Body of pancreas (tissue), 4 donors: ENCODE results near the gene PREX1. TPM values are rescaled to one million over a fixed set of nuclear protein-coding genes. Genes with fewer than 3 reads are reported as not detected.
"Not testable (repeated sequence)": the region's sequence is repeated elsewhere in the genome, so short reads cannot be mapped to it uniquely, and the experiment has no call there.

Experiments
- ATAC-seq: fragments of 150-250 bp; one replicate; pipeline ENCODE4 v1.9.1; 2016
- DNase-seq, 4 donors: peaks; one replicate each; pipeline ENCODE4 v3.0.0-alpha.2; 2019
- H3K27ac ChIP-seq, 4 donors: fragments of 200-600 bp; sonication (generic); 1 replicate in 3 of 4; 2 replicates in 1 of 4; pipeline versions ENCODE4 v1.5.1 to v1.6.1; 2016 to 2019; ENCODE audit warnings: mild to moderate bottlenecking in 1 of 4, mixed read lengths in 1 of 4, moderate library complexity in 1 of 4
- H3K27me3 ChIP-seq, 2 donors: fragments of 200-600 bp; sonication (generic); one replicate each; pipeline ENCODE4 v1.6.0; 2016; ENCODE audit warnings: mild to moderate bottlenecking in 1 of 2
- H3K36me3 ChIP-seq, 2 donors: fragments of 200-600 bp; sonication (generic); replicated peaks in 1 of 2; 2 replicates each; pipeline ENCODE4 v1.5.1; 2016; ENCODE audit warnings: low read depth in 2 of 2; ENCODE audit not compliant: insufficient read depth in 1 of 2
- H3K4me1 ChIP-seq: fragments of 200-600 bp; sonication (generic); one replicate; pipeline ENCODE4 v1.6.0; 2016
- H3K4me3 ChIP-seq, 2 donors: fragments of 200-600 bp; sonication (generic); 1 replicate in 1 of 2; 2 replicates in 1 of 2; pipeline ENCODE4 v1.5.1; 2016 to 2019
- H3K9me3 ChIP-seq, 3 donors: fragments of 200-600 bp; sonication (generic); 1 replicate in 2 of 3; 2 replicates in 1 of 3; pipeline ENCODE4 v1.5.1; 2016
- POLR2A ChIP-seq, 3 donors: fragments of 450-650 bp; IDR thresholded peaks; one replicate each; pipeline ENCODE4 v1.6.1; 2016; ENCODE audit warnings: antibody characterized with exemption in 3 of 3, mild to moderate bottlenecking in 2 of 3
- WGBS, 2 donors: methylation state at CpG; one replicate each; pipeline ENCODE4 v1.1.5; 2017; 5-methylcytosine and 5-hydroxymethylcytosine counted together
- intact Hi-C: fragments of 100-400 bp; cut with DNase I; formaldehyde crosslinking; loops from one replicate; pipeline ENCODE4 v1.15.1; 2023
- total RNA-seq, 2 donors: library from RNA; depleted of rRNA; stranded (reverse); fragments of >200 nt; gene quantifications; one replicate each; pipeline ENCODE4 v1.1.0, GENCODE V29; 2016
- TF ChIP-seq, protein P1 (sequence below), 7 experiments: fragments of 450-650 bp in 4 of 7; fragments of 200-600 bp in 3 of 7; sonication (generic) in 3 of 7; IDR thresholded peaks; one replicate each; pipeline ENCODE4 v1.5.1; 2016 to 2019; ENCODE audit warnings: antibody characterized with exemption in 7 of 7

The PREX1 gene
- total RNA-seq, 2 donors from 2014 or later = 9.1 to 14.5 TPM

DNA sequence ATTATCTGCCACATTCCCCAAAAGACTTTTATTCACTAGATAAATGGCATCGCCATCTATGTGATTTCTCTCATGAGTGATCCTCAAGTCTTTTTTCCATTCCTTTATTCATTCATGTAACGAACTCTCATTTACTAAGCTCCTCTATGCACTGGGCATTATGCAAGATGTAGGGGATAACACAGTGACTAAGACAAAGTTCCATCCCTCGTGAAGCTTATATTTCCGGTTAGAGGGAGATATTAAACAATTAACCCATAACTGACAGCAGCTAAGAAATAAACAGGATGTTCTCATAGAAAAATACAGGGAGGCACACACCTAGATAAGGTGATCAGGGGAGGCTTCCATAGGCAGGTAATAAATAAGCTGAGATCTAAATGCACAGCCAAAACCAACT is 17.2 kb upstream of the PREX1 start:
- no peaks in the 10 kb centered on the region for H3K4me1 ChIP-seq
- no peaks in the 10 kb centered on the region for H3K36me3 ChIP-seq
- H3K4me3 ChIP-seq = no peak overlapping the region
- intact Hi-C loops = no loop called here
- no peak for TF ChIP-seq POLR2A (IDR thresholded peaks at IDR 0.05)
- TF ChIP-seq, protein P1, sequence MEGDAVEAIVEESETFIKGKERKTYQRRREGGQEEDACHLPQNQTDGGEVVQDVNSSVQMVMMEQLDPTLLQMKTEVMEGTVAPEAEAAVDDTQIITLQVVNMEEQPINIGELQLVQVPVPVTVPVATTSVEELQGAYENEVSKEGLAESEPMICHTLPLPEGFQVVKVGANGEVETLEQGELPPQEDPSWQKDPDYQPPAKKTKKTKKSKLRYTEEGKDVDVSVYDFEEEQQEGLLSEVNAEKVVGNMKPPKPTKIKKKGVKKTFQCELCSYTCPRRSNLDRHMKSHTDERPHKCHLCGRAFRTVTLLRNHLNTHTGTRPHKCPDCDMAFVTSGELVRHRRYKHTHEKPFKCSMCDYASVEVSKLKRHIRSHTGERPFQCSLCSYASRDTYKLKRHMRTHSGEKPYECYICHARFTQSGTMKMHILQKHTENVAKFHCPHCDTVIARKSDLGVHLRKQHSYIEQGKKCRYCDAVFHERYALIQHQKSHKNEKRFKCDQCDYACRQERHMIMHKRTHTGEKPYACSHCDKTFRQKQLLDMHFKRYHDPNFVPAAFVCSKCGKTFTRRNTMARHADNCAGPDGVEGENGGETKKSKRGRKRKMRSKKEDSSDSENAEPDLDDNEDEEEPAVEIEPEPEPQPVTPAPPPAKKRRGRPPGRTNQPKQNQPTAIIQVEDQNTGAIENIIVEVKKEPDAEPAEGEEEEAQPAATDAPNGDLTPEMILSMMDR (IDR thresholded peaks at IDR 0.05) = no peak
- ATAC-seq (no peak), DNase-seq (no peak)
- 48 to 55% methylated on average over 4 of the region's 4 CpGs for WGBS, 2 donors
- H3K27ac ChIP-seq = no peak overlapping the region
- H3K27me3 ChIP-seq = no peaks in the 10 kb centered on the region
- H3K9me3 ChIP-seq = no peaks in the 10 kb centered on the region

DNA sequence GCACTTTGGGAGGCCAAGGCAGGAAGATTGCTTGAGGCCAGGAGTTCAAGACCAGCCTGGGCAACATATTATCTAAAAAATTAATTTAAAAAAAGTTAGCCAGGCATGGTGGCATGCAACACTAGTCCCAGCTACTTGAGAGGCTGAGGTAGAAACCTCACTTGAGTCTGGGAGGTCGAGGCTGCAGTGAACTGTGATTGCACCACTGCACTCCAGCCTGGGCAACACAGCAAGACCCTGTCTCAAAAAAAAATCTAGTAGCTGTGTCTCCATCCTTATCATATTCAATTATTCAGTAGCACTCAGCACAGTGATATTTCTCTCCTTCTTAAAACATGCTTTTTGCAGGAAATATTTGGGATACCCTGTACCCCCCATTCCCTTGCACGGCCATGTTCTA is 16.1 kb upstream of the PREX1 start:
- H3K9me3 ChIP-seq = not testable (repeated sequence)

DNA sequence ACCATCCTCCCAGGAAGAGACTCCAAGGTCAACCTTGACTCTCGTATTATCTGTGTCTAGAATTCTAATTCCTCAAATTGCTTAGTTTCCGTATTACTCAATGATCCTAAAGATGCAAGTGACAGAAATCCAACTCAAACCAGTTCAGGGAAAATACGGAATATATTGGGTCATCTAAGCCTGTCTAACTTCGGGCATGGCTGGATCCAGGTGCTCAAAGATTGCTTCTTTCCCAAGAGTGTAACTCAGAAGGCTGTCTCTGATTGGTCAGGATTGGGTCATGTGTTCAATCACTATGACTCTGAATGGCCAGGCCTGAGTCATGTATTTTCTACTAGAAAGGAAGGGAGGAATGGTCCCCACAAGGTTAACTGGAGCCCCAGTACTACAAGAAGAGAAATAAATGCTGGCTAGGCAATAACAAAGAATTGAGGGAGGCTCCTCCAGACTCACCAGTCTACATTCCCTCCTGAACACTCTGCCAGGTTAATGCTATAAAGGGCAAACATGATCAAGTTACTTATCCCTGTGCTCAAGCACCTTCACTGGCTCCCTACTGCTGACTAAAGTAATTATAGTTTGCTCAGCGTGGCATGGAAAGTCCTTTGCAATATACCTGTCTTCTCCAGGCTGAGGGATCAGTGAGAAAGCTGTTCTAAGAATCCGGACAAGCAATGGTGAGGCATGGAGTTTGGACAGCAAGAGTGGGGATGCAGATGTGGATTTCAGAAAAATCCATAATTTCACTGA is 15.4 kb upstream of the PREX1 start:
- Histone ChIP-seq H3K4me3 (no peak overlapping the region), H3K27me3 (no peaks in the 10 kb centered on the region), H3K27ac (no peak overlapping the region), H3K36me3 (no peaks in the 10 kb centered on the region), H3K4me1 (no peaks in the 10 kb centered on the region), H3K9me3 (no peaks in the 10 kb centered on the region)
- intact Hi-C loops = no loop called here
- 58 to 60% methylated on average over 6 of the region's 6 CpGs for WGBS, 2 donors
- DNase-seq (no peak), ATAC-seq (no peak)
- TF ChIP-seq, protein P1 (IDR thresholded peaks at IDR 0.05) = no peak
- no peak for TF ChIP-seq POLR2A (IDR thresholded peaks at IDR 0.05)

More for the DNA sequence above, 16.1 kb upstream of the PREX1 start:
- H3K4me3 ChIP-seq, H3K36me3 ChIP-seq, DNase-seq, H3K27me3 ChIP-seq, ATAC-seq, intact Hi-C loops, H3K27ac ChIP-seq, H3K4me1 ChIP-seq: not testable (repeated sequence)
- WGBS, 2 donors = 30 to 31% methylated on average over 2 of the region's 2 CpGs

DNA sequence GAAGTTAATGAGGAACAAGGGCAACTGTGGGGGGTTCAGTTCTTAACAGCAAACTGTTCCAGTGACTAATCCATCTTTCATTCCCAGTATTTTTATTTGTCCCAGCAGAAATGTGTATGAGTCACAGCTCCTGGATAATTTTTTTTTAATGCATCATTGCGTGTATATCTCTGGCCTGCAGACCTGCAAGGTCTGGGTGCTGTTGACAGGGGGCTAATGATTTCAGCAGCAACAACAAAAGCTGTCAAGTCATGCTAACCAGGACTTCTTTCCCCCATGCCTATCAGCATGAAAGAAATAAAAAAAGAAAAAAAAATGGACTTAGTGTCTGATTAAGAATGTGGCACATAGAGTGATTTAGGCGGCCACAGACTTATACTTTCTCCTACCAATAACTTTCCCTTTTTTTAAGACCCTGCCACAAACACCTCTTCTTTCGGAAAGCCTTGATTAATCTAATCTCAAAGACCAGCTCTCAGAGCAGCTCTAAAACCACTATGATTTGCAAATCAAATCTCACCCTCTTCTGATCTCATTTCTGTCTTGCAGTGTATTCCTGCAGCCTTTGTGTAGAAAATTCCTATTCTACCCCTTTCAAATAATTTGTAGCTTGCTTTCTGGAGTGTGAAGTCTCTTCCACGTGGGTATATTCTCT is 14.2 kb upstream of the PREX1 start:
- intact Hi-C loops = no loop called here
- DNase-seq (no peak), ATAC-seq (no peak)
- Histone ChIP-seq H3K36me3 (no peaks in the 10 kb centered on the region), H3K9me3 (no peaks in the 10 kb centered on the region), H3K27ac (no peak overlapping the region), H3K4me1 (no peaks in the 10 kb centered on the region), H3K4me3 (no peak overlapping the region), H3K27me3 (no peaks in the 10 kb centered on the region)
- TF ChIP-seq POLR2A (IDR thresholded peaks at IDR 0.05) = no peak
- TF ChIP-seq, protein P1 (IDR thresholded peaks at IDR 0.05) = no peak
- WGBS, 2 donors = 49 to 56% methylated on average over 4 of the region's 4 CpGs

DNA sequence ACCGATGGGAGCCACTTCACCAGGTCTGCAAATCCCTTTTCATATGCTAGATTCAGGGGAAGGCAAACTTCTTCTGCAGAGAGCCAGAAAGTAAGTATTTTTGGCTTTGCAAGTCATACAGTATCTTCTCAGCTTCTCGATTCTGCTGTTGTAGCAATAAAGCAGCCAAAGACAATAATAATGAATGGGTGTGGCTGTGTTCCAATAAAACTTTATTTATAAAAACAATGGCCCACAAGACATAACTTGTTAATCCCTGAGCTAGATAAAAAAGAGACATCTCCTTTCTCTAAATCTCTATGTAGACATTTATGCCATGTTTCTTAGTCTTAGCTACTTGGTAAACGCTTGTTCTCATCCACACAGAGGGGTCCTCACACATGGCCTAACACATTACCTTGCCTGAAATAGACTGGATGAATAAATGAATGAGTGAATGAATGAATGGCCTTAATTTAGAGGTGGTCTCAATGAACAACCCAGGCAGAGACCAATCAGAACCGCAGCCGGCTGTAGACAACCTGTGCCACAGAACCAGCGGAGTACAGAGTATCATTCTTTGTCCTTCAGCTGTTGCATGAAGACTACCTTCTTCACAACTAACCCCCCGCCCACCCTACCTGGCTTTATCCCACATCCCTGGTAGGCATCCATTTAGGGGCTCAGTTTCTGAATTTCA is 13.5 kb upstream of the PREX1 start:
- ATAC-seq = no peak
- DNase-seq = no peak
- Histone ChIP-seq H3K4me1 (no peaks in the 10 kb centered on the region), H3K4me3 (no peak overlapping the region), H3K36me3 (no peaks in the 10 kb centered on the region), H3K27ac (no peak overlapping the region), H3K9me3 (no peaks in the 10 kb centered on the region), H3K27me3 (no peaks in the 10 kb centered on the region)
- TF ChIP-seq, protein P1 (IDR thresholded peaks at IDR 0.05) = no peak
- no peak for TF ChIP-seq POLR2A (IDR thresholded peaks at IDR 0.05)
- intact Hi-C loops = no loop called here
- WGBS, 2 donors = 75 to 76% methylated on average over 7 of the region's 7 CpGs
